Measurements from ENCODE around the gene MICA. TPM values are rescaled to one million over a fixed set of nuclear protein-coding genes. Genes with fewer than 3 reads are reported as not detected.
"Not testable (repeated sequence)": the region's sequence is repeated elsewhere in the genome, so short reads cannot be mapped to it uniquely, and the experiment has no call there.

Gene MICA
- total RNA-seq, 2 experiments from 2014 or later, result 10.6 to 14.0 TPM

DNA sequence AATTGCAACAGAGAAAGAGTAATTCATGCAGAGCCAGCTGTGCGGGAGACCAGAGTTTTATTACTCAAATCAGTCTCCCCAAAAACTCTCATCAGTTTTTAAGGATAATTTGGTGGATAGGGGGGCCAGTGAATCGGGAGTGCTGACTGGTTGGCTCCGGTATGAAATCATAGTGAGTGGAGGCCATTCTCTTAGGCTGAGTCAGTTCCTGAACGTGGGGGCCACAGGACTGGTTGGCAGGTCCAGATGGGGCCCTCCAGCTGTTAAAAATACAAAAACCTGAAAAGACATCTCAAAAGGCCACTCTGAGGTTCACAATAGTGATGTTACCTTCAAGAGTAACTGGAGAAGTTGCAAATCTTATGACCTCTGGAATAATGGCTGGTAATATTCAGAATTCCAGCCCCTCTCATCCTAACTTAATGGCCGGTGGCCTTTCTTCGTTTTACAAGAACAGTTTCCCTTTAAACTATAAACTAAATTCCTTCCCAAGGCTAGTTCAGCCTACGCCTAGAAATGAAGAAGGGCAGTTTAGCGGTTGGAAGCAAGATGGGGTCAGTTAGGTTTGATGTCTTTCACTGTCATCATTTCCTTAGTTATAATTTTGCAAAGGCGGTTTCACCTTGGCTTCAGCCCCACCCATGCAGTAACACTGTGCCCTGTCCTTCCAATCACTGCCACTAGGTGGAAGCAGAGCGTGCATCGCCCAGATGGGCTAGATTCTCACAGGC lies 6.8 kb upstream of the MICA start:
- peaks cover 6% of the 10 kb centered on the region for H3K36me3 ChIP-seq (ENCODE audit: insufficient read depth, low read length)
- H3K4me1 ChIP-seq (ENCODE audit: insufficient read depth, low read length), result peaks cover 33% of the 10 kb centered on the region
- ChIA-PET POLR2A (no interaction called here), CTCF (interaction anchor here (1.6 to 2.0 kb wide), 3 partner anchors 46 to 259 kb away, joined by 4 to 14 read pairs (median 4); no protein-coding TSS in a partner anchor)
- Mint-ChIP-seq H3K9me3 (no peaks in the 10 kb centered on the region), H3K4me1 (ENCODE audit: low read depth) (peaks cover 32% of the 10 kb centered on the region), H3K27ac (peak overlapping the region; percentile 28), H3K36me3 (ENCODE audit: low read depth) (peaks cover 20% of the 10 kb centered on the region), H3K4me3 (peak overlapping the region; percentile 84), H3K27me3 (no peaks in the 10 kb centered on the region)
- no peaks in the 10 kb centered on the region for H3K27me3 ChIP-seq (ENCODE audit: control insufficient read depth in 1 of 2, insufficient read depth in 2 of 2, low read length in 2 of 2)
- TF ChIP-seq, protein P1, sequence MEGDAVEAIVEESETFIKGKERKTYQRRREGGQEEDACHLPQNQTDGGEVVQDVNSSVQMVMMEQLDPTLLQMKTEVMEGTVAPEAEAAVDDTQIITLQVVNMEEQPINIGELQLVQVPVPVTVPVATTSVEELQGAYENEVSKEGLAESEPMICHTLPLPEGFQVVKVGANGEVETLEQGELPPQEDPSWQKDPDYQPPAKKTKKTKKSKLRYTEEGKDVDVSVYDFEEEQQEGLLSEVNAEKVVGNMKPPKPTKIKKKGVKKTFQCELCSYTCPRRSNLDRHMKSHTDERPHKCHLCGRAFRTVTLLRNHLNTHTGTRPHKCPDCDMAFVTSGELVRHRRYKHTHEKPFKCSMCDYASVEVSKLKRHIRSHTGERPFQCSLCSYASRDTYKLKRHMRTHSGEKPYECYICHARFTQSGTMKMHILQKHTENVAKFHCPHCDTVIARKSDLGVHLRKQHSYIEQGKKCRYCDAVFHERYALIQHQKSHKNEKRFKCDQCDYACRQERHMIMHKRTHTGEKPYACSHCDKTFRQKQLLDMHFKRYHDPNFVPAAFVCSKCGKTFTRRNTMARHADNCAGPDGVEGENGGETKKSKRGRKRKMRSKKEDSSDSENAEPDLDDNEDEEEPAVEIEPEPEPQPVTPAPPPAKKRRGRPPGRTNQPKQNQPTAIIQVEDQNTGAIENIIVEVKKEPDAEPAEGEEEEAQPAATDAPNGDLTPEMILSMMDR (IDR thresholded peaks at IDR 0.05), result peak; percentile 76
- ATAC-seq (ENCODE audit: poor library complexity) (peak; percentile 75), DNase-seq (peak; percentile 76 to 92 (median 87))
- H3K4me3 ChIP-seq (ENCODE audit: low read length), result no peak overlapping the region
- H3K27ac ChIP-seq (ENCODE audit: low read depth in 1 of 2, low read length in 2 of 2), result no peak overlapping the region
- no peaks in the 10 kb centered on the region for H3K9me3 ChIP-seq (ENCODE audit: control insufficient read depth in 1 of 2, insufficient read depth in 1 of 2, low read length in 2 of 2)
- intact Hi-C loops (cut with DNase I, micrococcal nuclease), result loop anchor here (1.0 to 5.0 kb wide), 2 partner anchors 45 to 201 kb away; no protein-coding TSS in a partner anchor

GRCh38 chr6:31397153-31397499 lies 6.3 kb upstream of the MICA start:
- ChIA-PET POLR2A (interaction anchor here (0.6 to 1.0 kb wide), 2 partner anchors 47 to 652 kb away, joined by 3 read pairs; no protein-coding TSS in a partner anchor), CTCF (interaction anchor here (1.6 to 2.0 kb wide), 3 partner anchors 45 to 260 kb away, joined by 4 to 14 read pairs (median 4); no protein-coding TSS in a partner anchor)
- peak overlapping the region; percentile 28 for H3K27ac Mint-ChIP-seq
- peaks cover 37% of the 10 kb centered on the region for H3K4me1 Mint-ChIP-seq (ENCODE audit: low read depth)
- not testable (repeated sequence) for H3K27me3 ChIP-seq (ENCODE audit: control insufficient read depth in 1 of 2, insufficient read depth in 2 of 2, low read length in 2 of 2); H3K4me3 ChIP-seq (ENCODE audit: low read length); H3K36me3 ChIP-seq (ENCODE audit: insufficient read depth, low read length); ATAC-seq (ENCODE audit: poor library complexity); DNase-seq; H3K9me3 Mint-ChIP-seq; H3K9me3 ChIP-seq (ENCODE audit: control insufficient read depth in 1 of 2, insufficient read depth in 1 of 2, low read length in 2 of 2); H3K27ac ChIP-seq (ENCODE audit: low read depth in 1 of 2, low read length in 2 of 2); H3K27me3 Mint-ChIP-seq
- peaks cover 38% of the 10 kb centered on the region for H3K4me1 ChIP-seq (ENCODE audit: insufficient read depth, low read length)
- intact Hi-C loops (cut with DNase I, micrococcal nuclease), result loop anchor here (1.0 to 5.0 kb wide), 2 partner anchors 44 to 200 kb away; no protein-coding TSS in a partner anchor
- H3K36me3 Mint-ChIP-seq (ENCODE audit: low read depth), result peaks cover 20% of the 10 kb centered on the region
- peak overlapping the region; percentile 84 for H3K4me3 Mint-ChIP-seq

- CTCF ChIA-PET, result interaction anchor here (0.5 to 2.0 kb wide), 5 partner anchors 11 to 261 kb away, joined by 3 to 14 read pairs (median 4); no protein-coding TSS in a partner anchor
- no peaks in the 10 kb centered on the region for H3K27me3 Mint-ChIP-seq
- no peak overlapping the region for H3K27ac Mint-ChIP-seq
- no peaks in the 10 kb centered on the region for H3K9me3 Mint-ChIP-seq
- intact Hi-C loops (cut with DNase I, micrococcal nuclease), result loop anchor here (1.0 to 5.0 kb wide), 2 partner anchors 43 to 199 kb away; no protein-coding TSS in a partner anchor
- H3K36me3 ChIP-seq (ENCODE audit: insufficient read depth, low read length), result peaks cover 6% of the 10 kb centered on the region
- TF ChIP-seq, protein P1 (IDR thresholded peaks at IDR 0.05), result no peak
- peaks cover 47% of the 10 kb centered on the region for H3K4me1 ChIP-seq (ENCODE audit: insufficient read depth, low read length)
- POLR2A ChIA-PET, result interaction anchor here (0.6 to 3.1 kb wide), 3 partner anchors 44 to 651 kb away, joined by 3 to 17 read pairs (median 3); no protein-coding TSS in a partner anchor
- H3K4me3 ChIP-seq (ENCODE audit: low read length), result no peak overlapping the region
- H3K27ac ChIP-seq (ENCODE audit: low read depth in 1 of 2, low read length in 2 of 2), result no peak overlapping the region
- no peaks in the 10 kb centered on the region for H3K27me3 ChIP-seq (ENCODE audit: control insufficient read depth in 1 of 2, insufficient read depth in 2 of 2, low read length in 2 of 2)
- DNase-seq (no peak), ATAC-seq (ENCODE audit: poor library complexity) (no peak)
- peaks cover 46% of the 10 kb centered on the region for H3K4me1 Mint-ChIP-seq (ENCODE audit: low read depth)
- H3K4me3 Mint-ChIP-seq, result peak overlapping the region; percentile 44
- H3K36me3 Mint-ChIP-seq (ENCODE audit: low read depth), result peaks cover 20% of the 10 kb centered on the region
- H3K9me3 ChIP-seq (ENCODE audit: control insufficient read depth in 1 of 2, insufficient read depth in 1 of 2, low read length in 2 of 2), result no peaks in the 10 kb centered on the region
Measured at GRCh38 chr6:31397901-31398525, 5.4 kb upstream of the MICA start.

Data from CD4-positive, alpha-beta T cell (primary cell).